ENCODE measurements around the gene METRN.

The METRN gene

GRCh38 chr16:760545-761343 is 45.8 kb downstream of the METRN start, which contains the start of gene MSLN:
Gene MSLN (plus strand): TSS chr16:760734. CDS start chr16:762681, 1,947 bp downstream.
- no peak for DNase-seq
- H3K4me3 Mint-ChIP-seq, result peak within 1 kb of the TSS; percentile 55
- H3K4me1 Mint-ChIP-seq, result peaks cover 24% of the 10 kb centered on the region
- peaks cover 6% of the 10 kb centered on the region for H3K27me3 Mint-ChIP-seq (ENCODE audit: low read depth, poor library complexity)
- peaks cover 11% of the 10 kb centered on the region for H3K9me3 Mint-ChIP-seq
- H3K27ac Mint-ChIP-seq, result peak within 1 kb of the TSS; percentile 85
- no peaks in the 10 kb centered on the region for H3K36me3 Mint-ChIP-seq (ENCODE audit: low read depth)
- TF ChIP-seq CTCF (IDR thresholded peaks at IDR 0.05), result no peak

- Mint-ChIP-seq H3K4me3 (no peak overlapping the region), H3K27me3 (ENCODE audit: low read depth, poor library complexity) (peaks cover 4% of the 10 kb centered on the region)
- no peak for TF ChIP-seq CTCF (IDR thresholded peaks at IDR 0.05)
These were observed 47.0 kb downstream of the METRN start for GRCh38 chr16:761625-762513.

GRCh38 chr16:762595-763268 is 47.8 kb downstream of the METRN start:
- Mint-ChIP-seq H3K4me1 (peaks cover 26% of the 10 kb centered on the region), H3K4me3 (no peak overlapping the region), H3K27ac (peak overlapping the region; percentile 29), H3K27me3 (ENCODE audit: low read depth, poor library complexity) (peaks cover under 1% of the 10 kb centered on the region), H3K36me3 (ENCODE audit: low read depth) (no peaks in the 10 kb centered on the region), H3K9me3 (peaks cover 2% of the 10 kb centered on the region)
- TF ChIP-seq CTCF (IDR thresholded peaks at IDR 0.05), result no peak
- no peak for DNase-seq

More at GRCh38 chr16:761625-762513, 47.0 kb downstream of the METRN start:
- peaks cover 29% of the 10 kb centered on the region for H3K4me1 Mint-ChIP-seq
- no peak overlapping the region for H3K27ac Mint-ChIP-seq
- DNase-seq, result no peak
- H3K36me3 Mint-ChIP-seq (ENCODE audit: low read depth), result no peaks in the 10 kb centered on the region
- H3K9me3 Mint-ChIP-seq, result peaks cover 5% of the 10 kb centered on the region

- no peak for TF ChIP-seq CTCF (IDR thresholded peaks at IDR 0.05)
- Mint-ChIP-seq H3K4me1 (peaks cover 23% of the 10 kb centered on the region), H3K27me3 (ENCODE audit: low read depth, poor library complexity) (no peaks in the 10 kb centered on the region), H3K36me3 (ENCODE audit: low read depth) (no peaks in the 10 kb centered on the region), H3K9me3 (no peaks in the 10 kb centered on the region), H3K4me3 (no peak overlapping the region), H3K27ac (no peak overlapping the region)
- DNase-seq, result no peak
These were observed 48.7 kb downstream of the METRN start for GRCh38 chr16:763369-764183.

- Mint-ChIP-seq H3K4me1 (peaks cover 23% of the 10 kb centered on the region), H3K27ac (no peak overlapping the region), H3K27me3 (ENCODE audit: low read depth, poor library complexity) (no peaks in the 10 kb centered on the region), H3K36me3 (ENCODE audit: low read depth) (no peaks in the 10 kb centered on the region), H3K4me3 (no peak overlapping the region), H3K9me3 (no peaks in the 10 kb centered on the region)
- no peak for DNase-seq
- no peak for TF ChIP-seq CTCF (IDR thresholded peaks at IDR 0.05)
These were observed 49.3 kb downstream of the METRN start for GRCh38 chr16:764184-764750.
